Stimulated activated CD8-positive, alpha-beta memory T cell treated with anti-CD3 and anti-CD28 coated beads, Interleukin-12 subunit alpha, Interleukin-12 subunit beta, amount 100 ng/mL, for 24 hours (primary cell): ENCODE results near the gene PIGN.

Source experiments
- DNase-seq: peaks from one replicate; pipeline ENCODE4 v3.0.0-alpha.2; 2020; ENCODE audit errors: extremely low read depth

Gene PIGN

GRCh38 chr18:62107881-62108280, 79.0 kb downstream of the PIGN start:
- no peak for DNase-seq

DNA sequence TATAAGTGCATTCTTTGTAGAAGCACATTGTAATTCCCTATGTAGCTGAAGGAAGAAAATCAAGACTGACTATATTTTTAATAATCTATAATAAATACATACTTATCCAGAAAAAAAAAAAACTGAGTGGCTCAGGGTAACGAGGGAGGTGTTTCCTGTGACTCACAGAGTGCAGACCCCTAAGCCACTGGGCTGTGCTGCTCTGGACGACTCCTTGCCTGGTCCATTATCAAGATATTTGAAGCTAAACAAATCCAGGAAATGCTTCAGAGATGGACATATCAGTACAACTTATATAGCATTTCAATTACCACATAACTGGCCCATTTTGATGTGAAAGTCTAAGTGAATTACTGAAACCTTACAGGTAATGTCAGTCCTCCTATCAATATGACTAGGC, 80.6 kb downstream of the PIGN start:
- DNase-seq = no peak

DNA sequence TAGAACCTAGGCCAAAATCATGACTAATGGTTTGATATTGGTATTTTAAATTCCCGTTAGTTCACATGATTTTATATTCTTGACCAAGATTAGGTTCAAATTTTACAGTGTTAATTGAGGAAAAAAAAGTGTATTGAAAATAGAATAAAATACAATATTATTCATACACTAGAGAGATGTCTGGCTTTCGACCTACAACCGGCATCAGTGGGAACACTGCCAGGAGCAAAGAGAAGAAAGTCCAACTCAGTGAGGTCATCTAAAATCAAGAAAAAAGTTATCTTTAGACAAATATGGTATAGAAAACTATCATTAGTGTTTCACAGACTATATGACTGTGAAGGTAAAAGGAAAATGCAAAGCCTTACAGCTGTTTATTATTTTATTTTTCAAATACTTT, 81.5 kb downstream of the PIGN start:
- DNase-seq = no peak

- no peak for DNase-seq
Observed at GRCh38 chr18:62102221-62102620, 84.6 kb downstream of the PIGN start.

DNA sequence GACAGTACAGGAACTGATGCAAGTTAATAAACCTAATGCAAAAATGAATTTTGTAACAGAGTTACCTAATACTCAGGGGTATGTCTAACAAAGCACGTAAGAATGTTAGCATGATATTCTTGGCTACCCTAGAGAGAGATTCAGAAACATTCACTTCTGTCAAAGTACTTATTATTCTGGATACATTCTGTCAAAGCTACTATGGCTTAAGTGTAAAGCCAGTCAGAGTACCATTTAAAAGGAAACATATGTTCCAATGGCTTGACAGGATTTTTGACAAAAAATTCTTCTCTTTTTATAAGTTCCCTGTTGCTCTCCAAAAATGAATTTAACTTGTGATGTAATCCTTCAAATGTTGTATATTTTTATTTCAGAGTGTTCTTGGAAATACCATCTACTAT, 85.5 kb downstream of the PIGN start:
- DNase-seq = no peak

GRCh38 chr18:62098960-62099359, 87.9 kb downstream of the PIGN start:
- DNase-seq = no peak

DNA sequence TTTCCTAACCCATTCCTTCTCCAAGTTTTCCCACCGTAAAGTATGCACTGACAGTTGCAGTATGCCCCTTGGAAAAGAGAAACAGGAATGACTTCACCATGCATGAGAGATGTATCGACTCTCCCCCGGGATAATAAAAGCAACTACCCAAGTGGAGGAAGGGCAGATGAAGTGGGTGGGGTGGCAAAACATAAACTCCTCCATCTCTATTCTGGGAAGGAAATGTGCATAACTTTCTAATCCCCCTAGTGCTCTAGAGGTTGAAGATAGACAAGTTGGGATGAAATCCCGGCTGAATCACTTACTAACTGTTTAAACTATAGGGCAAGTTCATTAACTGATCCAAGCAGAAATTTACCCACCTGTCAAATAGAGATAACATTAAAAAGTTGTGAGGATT, 89.2 kb downstream of the PIGN start:
- DNase-seq = no peak

DNA sequence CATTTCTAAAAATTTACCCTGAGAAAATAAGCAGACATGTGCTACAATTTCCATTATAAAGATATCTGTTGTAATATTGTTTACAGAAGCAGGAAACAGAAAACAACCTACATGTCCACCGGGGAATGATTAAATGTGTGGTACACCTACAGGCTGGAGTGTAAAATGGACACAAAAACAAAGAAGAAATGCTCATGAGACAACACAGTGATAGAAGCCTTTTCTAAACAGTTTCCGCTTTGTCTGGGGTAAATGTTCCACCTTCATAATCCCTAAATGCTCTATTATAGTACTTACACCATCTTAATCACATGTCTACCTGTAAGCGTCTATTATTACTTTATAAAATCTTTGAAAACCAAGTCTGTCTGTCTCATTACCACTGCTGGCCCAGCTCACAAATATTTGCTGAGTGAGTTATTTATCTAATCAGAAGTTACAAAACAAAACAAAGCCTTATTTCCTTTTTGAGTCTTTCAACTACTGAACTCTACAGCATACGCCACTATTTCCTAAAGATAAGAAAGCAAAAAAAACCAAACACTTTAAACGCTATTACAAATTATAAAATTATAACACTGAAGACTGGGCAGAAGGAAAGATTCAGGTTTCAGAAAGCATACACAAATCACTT, 95.3 kb downstream of the PIGN start:
- no peak for DNase-seq

DNA sequence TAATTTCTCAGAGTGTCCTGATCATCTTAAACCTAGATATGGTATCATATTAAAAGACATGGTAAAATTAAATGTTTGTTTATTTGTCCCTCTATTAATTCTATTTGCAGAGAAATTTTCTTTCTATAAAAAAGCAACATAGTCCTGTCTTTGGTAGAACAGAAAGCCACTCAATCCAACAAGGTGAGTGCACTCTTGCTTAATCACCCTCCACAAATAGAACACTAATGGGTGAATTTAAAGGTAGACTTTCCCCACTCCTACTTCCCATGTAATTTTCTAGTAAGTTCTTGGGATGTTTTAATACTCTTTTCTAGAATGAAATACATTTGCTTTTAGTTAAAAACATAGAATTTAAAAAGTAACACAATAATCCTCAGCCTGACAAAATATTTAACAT, 97.7 kb downstream of the PIGN start:
- no peak for DNase-seq

GRCh38 chr18:62088156-62088555, 98.7 kb downstream of the PIGN start:
- DNase-seq = no peak

- DNase-seq = no peak
Observed at GRCh38 chr18:62085756-62086155, 101.1 kb downstream of the PIGN start.

DNA sequence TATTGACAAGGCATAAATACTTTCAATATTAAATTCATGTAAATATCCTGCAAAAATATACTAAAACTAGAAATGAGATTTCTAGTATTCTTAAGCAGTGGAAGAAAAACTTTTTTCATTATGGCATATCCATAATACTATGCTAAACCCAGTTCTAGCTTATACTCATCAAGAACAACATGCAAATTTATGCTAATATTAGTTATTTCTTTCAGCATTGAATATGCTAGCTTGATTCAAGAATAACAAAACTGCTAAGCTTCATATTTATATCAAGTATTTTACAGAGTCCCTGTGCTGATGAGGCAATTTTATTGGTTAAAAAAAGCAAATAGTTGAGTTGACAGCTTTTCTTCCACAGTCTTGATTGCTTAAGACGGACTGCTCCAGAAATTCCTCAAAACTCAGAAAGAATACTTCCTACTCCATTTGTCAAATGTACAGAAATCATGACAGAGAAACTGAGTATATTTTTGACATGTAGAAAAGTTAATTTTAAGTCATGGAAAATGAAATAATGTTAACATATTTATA, 105.0 kb downstream of the PIGN start:
- no peak for DNase-seq

- DNase-seq = no peak
Observed at GRCh38 chr18:62081248-62081647, 105.6 kb downstream of the PIGN start.

DNA sequence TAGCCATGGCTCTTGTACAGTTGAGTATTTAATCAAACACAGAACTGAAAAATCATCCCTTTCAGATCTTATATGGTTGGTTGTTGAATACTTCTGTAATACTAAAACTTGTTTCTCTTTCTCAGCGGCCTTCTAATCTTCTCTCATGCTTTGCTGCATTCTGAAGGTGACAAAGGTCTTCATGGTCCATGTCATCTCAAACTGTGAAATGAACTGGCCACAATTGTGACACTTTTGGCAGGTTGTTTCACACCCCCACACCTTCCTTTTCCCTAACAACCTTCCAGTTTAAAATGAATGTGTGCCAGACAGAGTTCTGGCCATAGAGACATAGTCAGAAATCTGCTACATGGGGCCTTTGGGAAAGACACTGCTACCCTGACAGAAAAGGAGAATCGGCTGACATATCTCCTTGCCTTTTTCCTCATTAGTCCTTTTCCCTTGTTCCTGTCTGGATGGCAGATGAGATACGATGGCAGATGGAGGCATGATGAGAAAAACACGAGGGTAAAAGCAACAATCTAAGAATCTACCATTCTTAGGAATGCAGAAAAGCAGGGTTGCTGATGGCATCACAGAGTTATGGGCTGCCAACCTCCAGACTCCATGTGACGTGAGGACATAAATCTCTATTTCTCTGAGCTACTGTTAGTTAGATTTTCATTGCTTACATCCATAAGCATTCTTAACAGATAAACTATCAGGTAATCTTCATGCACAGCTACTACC, 106.5 kb downstream of the PIGN start:
- no peak for DNase-seq

DNA sequence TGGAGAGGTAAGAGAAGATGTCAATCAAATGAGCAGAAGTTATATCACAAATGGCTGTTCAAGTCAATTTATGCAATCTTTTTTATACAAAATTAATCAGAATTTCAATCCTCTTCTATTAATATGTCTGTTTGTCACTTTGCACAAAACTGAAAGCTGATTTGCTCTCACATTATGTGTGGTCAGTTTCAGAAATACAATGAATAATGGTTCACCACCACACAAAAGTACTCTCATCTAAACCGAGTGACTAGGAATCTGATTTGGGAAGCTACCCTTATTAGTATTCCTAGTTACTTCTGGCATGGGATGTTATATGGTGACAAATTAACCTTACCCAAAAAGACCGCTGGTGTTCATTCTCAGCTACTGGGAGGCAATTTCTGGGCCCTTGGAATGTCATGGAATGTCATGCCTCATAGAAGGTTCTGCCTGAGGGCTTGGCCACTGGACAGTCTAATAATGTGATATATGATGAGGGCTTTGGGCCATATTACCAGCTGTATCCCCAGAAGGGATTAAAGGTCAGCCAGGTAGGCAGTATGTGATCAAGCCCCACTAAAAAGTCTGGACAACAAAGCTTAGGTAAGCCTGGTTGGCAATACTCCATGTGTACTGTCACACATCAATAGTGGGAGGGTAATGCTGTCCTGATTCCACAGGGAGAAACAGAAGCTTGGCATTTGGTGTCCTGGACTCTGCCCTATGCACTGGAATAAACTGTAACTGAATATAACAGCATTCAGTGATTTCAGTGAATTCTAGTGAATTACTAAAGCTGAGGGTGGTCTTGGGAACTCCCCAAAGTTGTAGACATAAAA, 113.2 kb downstream of the PIGN start:
- DNase-seq = no peak

GRCh38 chr18:62072370-62072769, 114.5 kb downstream of the PIGN start:
- DNase-seq = no peak

DNA sequence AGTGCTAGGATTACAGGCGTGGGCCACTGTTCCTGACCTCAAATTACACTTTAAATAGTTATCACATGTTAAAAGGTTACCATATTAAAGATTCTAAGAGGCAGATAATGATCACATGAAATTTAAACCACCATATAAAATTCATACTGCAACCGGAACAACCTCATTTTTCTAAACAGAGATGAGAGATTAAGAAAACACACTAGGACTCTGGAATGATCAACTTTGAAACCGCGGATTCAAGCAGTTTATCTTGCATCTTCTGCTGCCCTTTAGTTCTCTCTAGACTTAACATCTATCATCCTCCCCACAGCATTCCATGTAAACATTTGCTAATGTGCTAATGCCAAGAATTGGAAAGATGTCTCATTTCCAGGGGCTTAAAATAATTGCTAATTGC, 115.8 kb downstream of the PIGN start:
- DNase-seq = no peak

DNA sequence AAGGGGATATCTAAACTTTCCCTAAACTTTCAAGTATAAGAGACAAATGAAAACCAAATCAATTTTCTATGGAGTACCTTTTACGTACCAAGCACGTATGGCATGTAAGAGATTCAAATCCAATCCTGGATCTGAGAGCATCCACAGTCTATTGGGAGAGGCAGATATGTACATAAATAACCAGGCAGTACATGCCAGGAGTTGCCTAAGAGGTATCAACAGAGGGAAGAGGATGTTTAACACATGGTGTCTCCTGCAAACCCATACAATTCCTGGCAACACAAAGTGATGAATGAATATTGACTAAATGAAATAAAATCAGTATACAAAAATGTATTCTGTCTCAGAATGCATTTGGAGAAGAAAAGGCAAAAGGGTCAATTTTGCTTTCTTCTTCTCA, 116.6 kb downstream of the PIGN start:
- no peak for DNase-seq

DNA sequence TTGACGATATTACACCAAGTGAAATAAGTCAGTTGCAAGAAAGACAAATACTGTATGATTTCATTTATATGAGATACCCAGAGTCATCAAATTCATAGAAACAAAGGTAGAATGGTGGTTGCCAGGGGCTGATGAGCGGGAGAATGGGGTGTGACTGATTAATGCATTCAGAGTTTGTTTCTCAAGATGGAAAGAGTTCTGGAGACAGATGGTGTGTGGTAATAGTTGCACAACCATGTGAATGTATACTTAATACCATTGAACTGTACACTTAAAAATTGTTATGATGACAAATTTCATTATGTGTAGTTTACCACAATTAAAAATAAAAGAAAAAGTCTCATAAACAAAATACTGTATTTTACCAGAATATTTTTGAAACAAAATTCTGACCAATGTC, 117.3 kb downstream of the PIGN start:
- no peak for DNase-seq

- DNase-seq = no peak
Observed at GRCh38 chr18:62066102-62066818, 120.6 kb downstream of the PIGN start.

DNA sequence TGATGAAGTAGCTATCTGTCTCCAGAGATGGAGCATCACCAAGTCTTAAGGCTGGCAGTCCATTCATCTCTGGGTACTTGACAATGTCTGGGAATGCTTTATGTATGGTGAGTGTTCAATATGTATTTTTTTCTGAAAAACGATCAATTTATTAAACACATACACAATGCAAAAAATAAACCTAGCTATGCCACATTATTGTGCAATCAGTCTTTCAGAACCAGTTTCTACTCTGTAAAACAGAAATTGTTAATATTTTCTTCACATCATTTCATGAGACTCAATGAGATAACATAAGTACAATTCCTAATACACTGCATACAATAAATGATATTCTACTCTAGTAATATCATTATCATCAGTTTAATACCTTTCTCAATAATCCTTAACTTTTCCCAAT, 122.5 kb downstream of the PIGN start:
- no peak for DNase-seq
